ENCODE data around the gene CPM.

Gene CPM

GRCh38 chr12:68908076-68908475, 24.9 kb downstream of the CPM start:
- H3K4me3 ChIP-seq: no peak overlapping the region
- TF ChIP-seq CTCF (IDR thresholded peaks at IDR 0.05): no peak
- no peak for DNase-seq (ENCODE audit: low spot score)
- H3K27ac ChIP-seq: no peak overlapping the region

GRCh38 chr12:68905733-68906132, 27.2 kb downstream of the CPM start:
- DNase-seq (ENCODE audit: low spot score): no peak
- no peak overlapping the region for H3K4me3 ChIP-seq
- TF ChIP-seq CTCF (IDR thresholded peaks at IDR 0.05): no peak
- no peak overlapping the region for H3K27ac ChIP-seq

- Histone ChIP-seq H3K4me3 (no peak overlapping the region), H3K27ac (no peak overlapping the region)
- no peak for DNase-seq (ENCODE audit: low spot score)
- no peak for TF ChIP-seq CTCF (IDR thresholded peaks at IDR 0.05)
Observed at GRCh38 chr12:68904351-68904962, 28.5 kb downstream of the CPM start.

- Histone ChIP-seq H3K4me3 (no peak overlapping the region), H3K27ac (no peak overlapping the region)
- no peak for TF ChIP-seq CTCF (IDR thresholded peaks at IDR 0.05)
- no peak for DNase-seq (ENCODE audit: low spot score)
Observed at GRCh38 chr12:68903511-68903910, 29.5 kb downstream of the CPM start.

- no peak for TF ChIP-seq CTCF (IDR thresholded peaks at IDR 0.05)
- DNase-seq (ENCODE audit: low spot score): no peak
- no peak overlapping the region for H3K27ac ChIP-seq
- H3K4me3 ChIP-seq: no peak overlapping the region
Observed at GRCh38 chr12:68901551-68901950, 31.4 kb downstream of the CPM start.

- H3K27ac ChIP-seq: no peak overlapping the region
- no peak overlapping the region for H3K4me3 ChIP-seq
- no peak for TF ChIP-seq CTCF (IDR thresholded peaks at IDR 0.05)
- DNase-seq (ENCODE audit: low spot score): no peak
Observed at GRCh38 chr12:68901145-68901544, 31.8 kb downstream of the CPM start.

- TF ChIP-seq CTCF (IDR thresholded peaks at IDR 0.05): no peak
- H3K4me3 ChIP-seq: no peak overlapping the region
- DNase-seq (ENCODE audit: low spot score): no peak
- no peak overlapping the region for H3K27ac ChIP-seq
Observed at GRCh38 chr12:68900241-68900640, 32.7 kb downstream of the CPM start.
